Lung (tissue), 12 donors: ENCODE data around the gene TOMM70. TPM values are rescaled to one million over a fixed set of nuclear protein-coding genes. Genes with fewer than 3 reads are reported as not detected.

Experiments
- ATAC-seq: fragments of 200-7000 bp; cut with Tn5 transposase; one replicate; pipeline ENCODE4 v1.9.1; 2020; ENCODE audit warnings: moderate number of reproducible peaks; ENCODE audit not compliant: insufficient read depth, low FRiP score
- DNase-seq, 3 donors: peaks; one replicate each; pipeline ENCODE4 v3.0.0-alpha.2; 2013 to 2017
- H3K27ac ChIP-seq, 2 donors: one replicate each; pipeline ENCODE4 v1.5.1; 2013; ENCODE audit warnings: mild to moderate bottlenecking in 2 of 2, moderate library complexity in 2 of 2, control low read depth in 1 of 2, inconsistent platforms in 1 of 2, low read depth in 1 of 2, low read length in 1 of 2
- H3K27me3 ChIP-seq, 3 donors: one replicate each; pipeline ENCODE4 v1.5.1; 2013; ENCODE audit warnings: low read length in 2 of 3; ENCODE audit not compliant: control insufficient read depth in 3 of 3, insufficient read depth in 3 of 3
- H3K36me3 ChIP-seq, 4 donors: one replicate each; pipeline ENCODE4 v1.5.1; 2013; ENCODE audit warnings: low read length in 4 of 4, mild to moderate bottlenecking in 1 of 4, moderate library complexity in 1 of 4; ENCODE audit not compliant: control insufficient read depth in 4 of 4, insufficient read depth in 4 of 4
- H3K4me1 ChIP-seq, 5 donors: one replicate each; pipeline ENCODE4 v1.5.1; 2013; ENCODE audit warnings: low read length in 5 of 5, mild to moderate bottlenecking in 2 of 5, moderate library complexity in 1 of 5; ENCODE audit not compliant: control insufficient read depth in 5 of 5, insufficient read depth in 5 of 5
- H3K4me3 ChIP-seq: one replicate; pipeline ENCODE4 v1.5.1; 2013; ENCODE audit warnings: mild to moderate bottlenecking, control low read depth, moderate library complexity
- H3K9ac ChIP-seq, 2 donors: one replicate each; pipeline ENCODE4 v1.5.1; 2013; ENCODE audit warnings: low read length in 2 of 2, control low read depth in 1 of 2; ENCODE audit not compliant: insufficient read depth in 1 of 2
- H3K9me3 ChIP-seq, 4 donors: one replicate each; pipeline ENCODE4 v1.5.1; 2013; ENCODE audit warnings: low read length in 3 of 4, mild to moderate bottlenecking in 1 of 4, moderate library complexity in 1 of 4; ENCODE audit not compliant: control insufficient read depth in 4 of 4, insufficient read depth in 3 of 4
- WGBS, 2 donors: extraction: QIAGEN DNeasy Blood & Tissue Kit; methylation state at CpG; one replicate each; pipeline ENCODE4 v1.1.7; 2013; 5-methylcytosine and 5-hydroxymethylcytosine counted together
- polyA plus RNA-seq, 2 donors: library from polyadenylated mRNA; stranded (reverse); fragments of 200-250 nt; gene quantifications; one replicate each; pipeline ENCODE4 v1.2.1, GENCODE V29; 2013
- total RNA-seq, 2 donors: library from RNA; depleted of rRNA in 1 of 2; stranded (reverse); fragments of >200 nt in 1 of 2; gene quantifications; one replicate each; pipeline ENCODE4 v1.2.1, GENCODE V29; 2014 to 2021
- TF ChIP-seq, protein P1 (sequence below): IDR thresholded peaks from 2 replicates; pipeline ENCODE4 v1.5.1; 2012; ENCODE audit warnings: mild to moderate bottlenecking; ENCODE audit errors: control extremely low read depth, extremely low read depth
- donor health status: control.
- donor health status: control.
- donor health status: Bipolar disorder and iron deficiency.
- donor health status: healthy.
- donor health status: DM: yes; HTN: yes; CAD: no.

Gene TOMM70
- total and polyA plus RNA-seq, 4 donors = 15.9 to 56.9 (median 22.7) TPM

DNA sequence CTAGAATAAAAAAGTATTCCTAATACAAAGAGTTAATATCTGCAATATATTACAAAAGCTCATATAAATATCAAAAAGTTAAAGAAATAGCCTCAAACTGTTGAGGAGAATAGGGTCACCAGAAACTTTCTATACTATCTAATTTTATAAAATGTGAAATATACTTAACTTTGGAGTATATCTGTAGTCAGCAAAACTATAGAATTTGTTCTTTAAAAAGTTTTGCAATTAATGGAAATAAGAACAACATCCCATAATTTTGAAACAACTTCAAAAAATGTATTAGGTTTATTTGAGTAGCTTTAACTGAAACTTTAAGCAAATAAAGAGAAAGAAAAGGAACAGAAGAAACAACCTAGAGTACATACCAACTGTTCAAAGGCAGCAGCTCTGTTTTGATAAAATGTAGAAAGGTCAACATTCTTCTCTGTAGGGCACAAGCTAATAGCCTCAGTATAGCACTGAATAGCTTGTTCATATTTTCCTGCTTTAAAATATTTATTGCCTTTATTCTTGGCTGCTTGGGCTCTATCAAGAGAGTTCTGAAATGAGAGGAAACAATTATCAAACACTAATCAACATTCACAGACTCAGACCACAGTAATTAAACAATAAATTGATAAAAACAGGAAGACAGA, 14.3 kb downstream of the TOMM70 start:
- DNase-seq = peak in 2 of 3 donors; percentile 34 to 38
- no peak overlapping the region for H3K27ac ChIP-seq
- no peak for ATAC-seq

DNA sequence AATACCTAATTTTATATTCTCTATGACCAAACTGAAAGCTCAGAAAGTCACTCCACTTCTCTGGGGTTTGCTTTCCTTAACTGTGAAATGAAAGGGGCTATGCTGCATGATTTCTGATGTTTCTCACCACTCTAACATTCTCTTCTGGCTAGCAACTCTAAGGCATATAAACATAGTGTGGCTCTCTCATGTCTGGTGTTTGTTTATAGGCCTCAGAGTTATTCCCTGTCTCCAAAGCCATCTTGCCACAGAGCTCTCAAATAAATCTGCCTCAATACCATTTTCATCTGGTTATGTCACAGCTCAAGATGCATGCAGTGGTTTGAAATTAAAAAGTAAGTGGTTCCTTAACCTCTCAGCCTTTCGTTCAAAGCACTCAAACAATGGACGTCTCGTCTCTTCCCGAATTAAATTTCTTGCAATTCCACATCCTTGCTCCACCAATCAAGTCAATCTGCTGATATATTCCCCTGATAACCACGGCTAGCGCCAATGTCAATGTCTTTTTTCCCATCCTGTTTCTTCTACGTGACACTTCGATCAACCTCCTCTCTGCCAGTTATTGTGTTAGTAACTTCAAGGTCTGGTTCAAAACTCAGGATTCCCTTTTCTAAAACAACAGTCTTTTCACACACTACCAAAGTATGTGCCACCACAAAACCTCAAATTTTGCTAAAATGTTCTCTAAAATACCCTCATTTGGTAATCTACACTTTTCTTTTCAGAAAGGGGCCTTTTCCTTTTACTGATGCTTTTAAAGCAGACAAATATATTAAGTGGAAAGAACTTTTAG, 16.0 kb downstream of the TOMM70 start:
- Histone ChIP-seq H3K36me3 (peaks cover 1 to 51% (median 23%) of the 10 kb centered on the region in 4 donors), H3K9ac (no peak overlapping the region), H3K4me1 (peaks cover 0 to 4% (median 0%) of the 10 kb centered on the region in 5 donors), H3K4me3 (no peak overlapping the region), H3K27me3 (no peaks in the 10 kb centered on the region), H3K27ac (no peak overlapping the region), H3K9me3 (peaks cover 0 to 4% (median 1%) of the 10 kb centered on the region in 4 donors)
- ATAC-seq (no peak), DNase-seq (no peak)
- WGBS, 2 donors = 85 to 89% methylated on average over 8 of the region's 8 CpGs
- TF ChIP-seq, protein P1, sequence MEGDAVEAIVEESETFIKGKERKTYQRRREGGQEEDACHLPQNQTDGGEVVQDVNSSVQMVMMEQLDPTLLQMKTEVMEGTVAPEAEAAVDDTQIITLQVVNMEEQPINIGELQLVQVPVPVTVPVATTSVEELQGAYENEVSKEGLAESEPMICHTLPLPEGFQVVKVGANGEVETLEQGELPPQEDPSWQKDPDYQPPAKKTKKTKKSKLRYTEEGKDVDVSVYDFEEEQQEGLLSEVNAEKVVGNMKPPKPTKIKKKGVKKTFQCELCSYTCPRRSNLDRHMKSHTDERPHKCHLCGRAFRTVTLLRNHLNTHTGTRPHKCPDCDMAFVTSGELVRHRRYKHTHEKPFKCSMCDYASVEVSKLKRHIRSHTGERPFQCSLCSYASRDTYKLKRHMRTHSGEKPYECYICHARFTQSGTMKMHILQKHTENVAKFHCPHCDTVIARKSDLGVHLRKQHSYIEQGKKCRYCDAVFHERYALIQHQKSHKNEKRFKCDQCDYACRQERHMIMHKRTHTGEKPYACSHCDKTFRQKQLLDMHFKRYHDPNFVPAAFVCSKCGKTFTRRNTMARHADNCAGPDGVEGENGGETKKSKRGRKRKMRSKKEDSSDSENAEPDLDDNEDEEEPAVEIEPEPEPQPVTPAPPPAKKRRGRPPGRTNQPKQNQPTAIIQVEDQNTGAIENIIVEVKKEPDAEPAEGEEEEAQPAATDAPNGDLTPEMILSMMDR = no peak

More for the DNA sequence above, 14.3 kb downstream of the TOMM70 start:
- Histone ChIP-seq H3K36me3 (peaks cover 1 to 42% (median 14%) of the 10 kb centered on the region in 4 donors), H3K4me3 (no peak overlapping the region), H3K9ac (no peak overlapping the region), H3K9me3 (peaks cover 0 to 4% (median 1%) of the 10 kb centered on the region in 4 donors), H3K27me3 (no peaks in the 10 kb centered on the region), H3K4me1 (peaks cover 0 to 4% (median 0%) of the 10 kb centered on the region in 5 donors)
- TF ChIP-seq, protein P1 = no peak

DNA sequence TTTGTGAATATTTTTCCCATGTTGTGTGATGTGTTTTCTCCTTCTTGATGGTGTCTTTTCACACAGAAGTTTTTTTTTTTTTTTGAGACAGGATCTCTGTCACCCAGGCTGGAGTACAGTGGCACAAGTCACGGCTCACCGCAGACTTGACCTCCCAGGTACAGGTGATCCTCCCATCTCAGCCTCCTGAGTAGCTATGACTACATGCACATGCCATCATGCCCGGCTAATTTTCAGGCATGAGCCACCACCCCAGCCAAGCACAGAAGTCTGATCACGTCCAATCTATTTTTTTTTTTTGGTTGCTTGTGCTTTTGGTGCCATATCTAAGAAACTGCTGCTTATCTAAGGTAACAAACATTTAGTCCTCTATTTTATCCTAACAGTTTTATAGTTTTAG, 24.6 kb downstream of the TOMM70 start:
- H3K9me3 ChIP-seq = no peaks in the 10 kb centered on the region
- no peak overlapping the region for H3K9ac ChIP-seq
- no peak for DNase-seq
- WGBS, 2 donors = 97 to 98% methylated on average over 4 of the region's 4 CpGs
- ATAC-seq = no peak
- H3K4me3 ChIP-seq = no peak overlapping the region
- no peak overlapping the region for H3K27ac ChIP-seq
- H3K4me1 ChIP-seq = no peaks in the 10 kb centered on the region
- H3K36me3 ChIP-seq = peaks cover 17 to 46% (median 28%) of the 10 kb centered on the region in 4 donors
- TF ChIP-seq, protein P1 = no peak
- H3K27me3 ChIP-seq = no peaks in the 10 kb centered on the region
